Endodermal cell (in vitro differentiated cells): Measurements from ENCODE around the gene TRAK1. TPM values are rescaled to one million over a fixed set of nuclear protein-coding genes. Genes with fewer than 3 reads are reported as not detected.

Experiments used
- DNase-seq: peaks from one replicate; pipeline ENCODE4 v3.0.0-alpha.2; 2017
- H3K27ac ChIP-seq: 2 replicates; pipeline ENCODE4 v1.5.1; 2013; ENCODE audit warnings: mild to moderate bottlenecking, low read depth, low read length, moderate library complexity
- H3K27me3 ChIP-seq: 2 replicates; pipeline ENCODE4 v1.6.1; 2013; ENCODE audit warnings: mild to moderate bottlenecking, low read length, moderate library complexity; ENCODE audit not compliant: insufficient read depth, control insufficient read depth, poor library complexity, severe bottlenecking
- H3K36me3 ChIP-seq: 2 replicates; pipeline ENCODE4 v1.7.0; 2013; ENCODE audit warnings: mild to moderate bottlenecking, low read length, moderate library complexity; ENCODE audit not compliant: control insufficient read depth, insufficient read depth
- H3K4me1 ChIP-seq: one replicate; pipeline ENCODE4 v1.7.0; 2013; ENCODE audit warnings: low read length; ENCODE audit not compliant: control insufficient read depth, insufficient read depth
- H3K4me3 ChIP-seq: 2 replicates; pipeline ENCODE4 v1.5.1; 2013; ENCODE audit warnings: mild to moderate bottlenecking, low read length, moderate library complexity
- H3K9ac ChIP-seq: 2 replicates; pipeline ENCODE4 v1.6.1; 2013; ENCODE audit warnings: mild to moderate bottlenecking, low read length, moderate library complexity; ENCODE audit not compliant: poor library complexity, severe bottlenecking; ENCODE audit errors: extremely low read depth
- H3K9me3 ChIP-seq: 2 replicates; pipeline ENCODE4 v1.6.1; 2013; ENCODE audit warnings: mild to moderate bottlenecking, low read length, moderate library complexity; ENCODE audit not compliant: control insufficient read depth
- H3K27ac Mint-ChIP-seq: 2 replicates; pipeline ENCODE4 v1.8.0; 2020; ENCODE audit warnings: mixed read lengths
- H3K27me3 Mint-ChIP-seq: 2 replicates; pipeline ENCODE4 v1.8.0; 2021; ENCODE audit warnings: mild to moderate bottlenecking, mixed read lengths; ENCODE audit not compliant: insufficient read depth
- H3K36me3 Mint-ChIP-seq: 2 replicates; pipeline ENCODE4 v1.8.0; 2020; ENCODE audit warnings: low read depth, mixed read lengths
- H3K4me1 Mint-ChIP-seq: 2 replicates; pipeline ENCODE4 v1.8.0; 2020; ENCODE audit warnings: mixed read lengths
- H3K4me3 Mint-ChIP-seq: 2 replicates; pipeline ENCODE4 v1.8.0; 2020; ENCODE audit warnings: mild to moderate bottlenecking, moderate library complexity, mixed read lengths
- H3K9me3 Mint-ChIP-seq: 2 replicates; pipeline ENCODE4 v1.8.0; 2020; ENCODE audit warnings: mild to moderate bottlenecking, mixed read lengths
- WGBS, 2 experiments: methylation state at CpG; one replicate each; pipeline versions ENCODE4 v1.1.5 to v1.1.7; 2013; ENCODE audit warnings: missing lambda C conversion rate in 2 of 2, mixed read lengths in 1 of 2; ENCODE audit not compliant: insufficient coverage in 1 of 2, insufficient read length in 1 of 2; 5-methylcytosine and 5-hydroxymethylcytosine counted together
- total RNA-seq, 2 donors: library from RNA; stranded (reverse); fragmentation: NEBNext Ultra II Directional in 1 of 2; extraction: Animal tissue kit (Norgen Biotek cat#: 25700) in 1 of 2; gene quantifications; 2 replicates in 1 of 2; 3 replicates in 1 of 2; pipeline ENCODE4 v1.2.1, GENCODE V29; 2021
- TF ChIP-seq, protein P1 (sequence below): fragments of 200-600 bp; sonication (generic); conservative IDR thresholded peaks from 2 replicates; pipeline ENCODE4 v1.5.0; 2021; ENCODE audit warnings: antibody characterized with exemption, mild to moderate bottlenecking

TRAK1 gene
- total RNA-seq, 2 donors from 2014 or later, result 29.8 to 31.0 TPM

DNA sequence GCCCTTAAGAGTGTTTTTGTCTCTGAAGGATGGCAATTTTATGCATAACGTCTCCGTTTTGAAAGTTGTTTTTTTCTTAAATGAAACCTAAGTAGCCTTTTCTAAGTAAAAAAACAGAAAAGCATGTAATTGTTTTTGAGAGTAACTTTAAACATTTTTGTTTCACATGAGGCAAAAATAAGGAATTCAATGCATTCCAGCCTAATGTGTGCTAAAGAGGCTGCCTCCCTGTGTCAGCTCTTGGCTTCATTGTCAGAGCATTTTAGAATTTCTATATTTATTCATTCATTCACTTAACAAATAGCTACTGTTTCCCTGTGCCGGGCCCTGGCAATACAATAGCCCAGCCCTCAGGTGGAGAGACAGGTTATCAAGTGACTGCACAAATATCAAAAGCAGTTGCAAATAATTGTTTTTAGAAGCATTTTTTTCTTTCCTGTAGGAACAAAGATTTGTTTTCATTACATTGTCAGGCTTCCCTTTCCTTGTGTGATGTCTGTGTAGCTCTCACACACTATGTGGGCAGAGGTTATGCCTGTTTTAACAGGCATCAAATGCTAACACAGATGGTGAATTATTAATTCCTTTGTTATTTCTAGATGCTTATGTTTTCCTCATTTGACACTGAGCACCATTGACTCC, 93.0 kb downstream of the TRAK1 start:
- TF ChIP-seq, protein P1, sequence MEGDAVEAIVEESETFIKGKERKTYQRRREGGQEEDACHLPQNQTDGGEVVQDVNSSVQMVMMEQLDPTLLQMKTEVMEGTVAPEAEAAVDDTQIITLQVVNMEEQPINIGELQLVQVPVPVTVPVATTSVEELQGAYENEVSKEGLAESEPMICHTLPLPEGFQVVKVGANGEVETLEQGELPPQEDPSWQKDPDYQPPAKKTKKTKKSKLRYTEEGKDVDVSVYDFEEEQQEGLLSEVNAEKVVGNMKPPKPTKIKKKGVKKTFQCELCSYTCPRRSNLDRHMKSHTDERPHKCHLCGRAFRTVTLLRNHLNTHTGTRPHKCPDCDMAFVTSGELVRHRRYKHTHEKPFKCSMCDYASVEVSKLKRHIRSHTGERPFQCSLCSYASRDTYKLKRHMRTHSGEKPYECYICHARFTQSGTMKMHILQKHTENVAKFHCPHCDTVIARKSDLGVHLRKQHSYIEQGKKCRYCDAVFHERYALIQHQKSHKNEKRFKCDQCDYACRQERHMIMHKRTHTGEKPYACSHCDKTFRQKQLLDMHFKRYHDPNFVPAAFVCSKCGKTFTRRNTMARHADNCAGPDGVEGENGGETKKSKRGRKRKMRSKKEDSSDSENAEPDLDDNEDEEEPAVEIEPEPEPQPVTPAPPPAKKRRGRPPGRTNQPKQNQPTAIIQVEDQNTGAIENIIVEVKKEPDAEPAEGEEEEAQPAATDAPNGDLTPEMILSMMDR, result no peak
- Mint-ChIP-seq H3K36me3 (peaks cover 30% of the 10 kb centered on the region), H3K27me3 (no peaks in the 10 kb centered on the region), H3K9me3 (no peaks in the 10 kb centered on the region), H3K4me3 (no peak overlapping the region), H3K4me1 (peaks cover 18% of the 10 kb centered on the region), H3K27ac (no peak overlapping the region)
- Histone ChIP-seq H3K9me3 (no peaks in the 10 kb centered on the region), H3K36me3 (peaks cover 14% of the 10 kb centered on the region), H3K27me3 (no peaks in the 10 kb centered on the region), H3K9ac (no peak overlapping the region), H3K27ac (no peak overlapping the region), H3K4me3 (no peak overlapping the region), H3K4me1 (no peaks in the 10 kb centered on the region)
- WGBS, 2 experiments, result 90 to 94% methylated on average over 2 to 3 of the region's 3 CpGs
- no peak for DNase-seq

DNA sequence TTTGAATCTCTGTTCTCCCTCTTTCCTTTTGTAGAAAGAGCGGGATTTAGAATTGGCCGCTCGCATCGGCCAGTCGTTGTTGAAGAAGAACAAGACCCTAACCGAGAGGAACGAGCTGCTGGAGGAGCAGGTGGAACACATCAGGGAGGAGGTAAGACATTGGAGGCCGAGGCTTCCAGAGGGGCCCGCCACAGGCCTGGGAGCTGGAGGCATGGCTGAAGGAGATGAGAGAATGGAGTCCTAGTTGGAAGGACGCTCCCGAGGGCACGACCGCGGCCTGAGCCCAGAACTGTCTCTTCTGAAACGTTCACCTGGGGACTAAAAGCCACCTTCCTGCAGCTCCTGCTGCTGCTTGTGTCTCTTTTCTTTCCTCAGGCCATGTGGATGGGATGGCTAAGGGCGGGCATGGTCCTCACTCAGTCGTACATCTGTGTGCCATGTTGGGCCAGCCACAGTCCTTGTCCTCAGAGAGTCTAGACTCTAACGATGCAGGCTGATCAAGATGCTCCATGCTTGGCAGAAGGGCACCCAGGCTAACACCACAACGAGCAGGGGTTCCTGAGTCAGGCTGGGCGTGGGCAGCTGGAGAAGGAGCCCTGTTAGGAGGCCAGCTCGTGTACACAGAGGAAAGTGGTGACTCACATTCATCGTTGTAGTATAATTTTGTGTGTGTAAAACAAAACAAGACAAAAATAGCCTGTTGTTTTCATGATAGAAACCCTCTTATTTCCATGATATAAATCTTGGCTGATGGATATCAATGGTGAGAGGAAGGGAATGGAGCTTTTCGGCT, 93.7 kb downstream of the TRAK1 start:
- Mint-ChIP-seq H3K4me3 (no peak overlapping the region), H3K36me3 (peaks cover 32% of the 10 kb centered on the region), H3K9me3 (no peaks in the 10 kb centered on the region), H3K27me3 (no peaks in the 10 kb centered on the region), H3K27ac (peak overlapping the region; percentile 26), H3K4me1 (peaks cover 12% of the 10 kb centered on the region)
- H3K36me3 ChIP-seq, result peaks cover 15% of the 10 kb centered on the region
- H3K4me3 ChIP-seq, result no peak overlapping the region
- H3K9ac ChIP-seq, result no peak overlapping the region
- no peaks in the 10 kb centered on the region for H3K9me3 ChIP-seq
- TF ChIP-seq, protein P1, result no peak
- no peaks in the 10 kb centered on the region for H3K27me3 ChIP-seq
- DNase-seq, result no peak
- H3K27ac ChIP-seq, result no peak overlapping the region
- H3K4me1 ChIP-seq, result no peaks in the 10 kb centered on the region
- WGBS, 2 experiments, result 95 to 98% methylated on average over 14 to 23 of the region's 23 CpGs

DNA sequence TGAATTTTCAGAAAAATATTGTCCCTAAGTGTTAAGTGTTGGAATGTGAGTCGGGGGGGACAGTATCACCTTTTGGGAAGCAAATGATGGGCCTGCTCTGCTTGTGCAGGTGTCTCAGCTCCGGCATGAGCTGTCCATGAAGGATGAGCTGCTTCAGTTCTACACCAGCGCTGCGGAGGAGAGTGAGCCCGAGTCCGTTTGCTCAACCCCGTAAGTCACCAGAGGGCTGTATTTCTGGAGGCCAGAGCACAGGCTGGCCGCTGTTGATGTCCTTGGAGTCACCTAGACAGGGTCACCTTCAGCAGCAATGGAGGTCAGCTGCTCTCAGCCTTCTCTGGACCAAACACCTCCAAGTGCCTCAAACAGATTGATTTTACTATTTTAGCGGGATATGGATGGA, 96.8 kb downstream of the TRAK1 start:
- Mint-ChIP-seq H3K4me3 (no peak overlapping the region), H3K9me3 (no peaks in the 10 kb centered on the region), H3K36me3 (peaks cover 34% of the 10 kb centered on the region), H3K4me1 (peaks cover 18% of the 10 kb centered on the region), H3K27ac (no peak overlapping the region), H3K27me3 (no peaks in the 10 kb centered on the region)
- TF ChIP-seq, protein P1, result no peak
- H3K36me3 ChIP-seq, result peaks cover 19% of the 10 kb centered on the region
- no peaks in the 10 kb centered on the region for H3K27me3 ChIP-seq
- no peaks in the 10 kb centered on the region for H3K4me1 ChIP-seq
- H3K9me3 ChIP-seq, result no peaks in the 10 kb centered on the region
- no peak overlapping the region for H3K9ac ChIP-seq
- 90 to 97% methylated on average over 6 to 9 of the region's 9 CpGs for WGBS, 2 experiments
- DNase-seq, result no peak
- H3K4me3 ChIP-seq, result no peak overlapping the region
- H3K27ac ChIP-seq, result no peak overlapping the region
